Measurements from ENCODE around the gene CXXC5.
"Not testable (repeated sequence)": the region's sequence is repeated elsewhere in the genome, so short reads cannot be mapped to it uniquely, and the experiment has no call there.

DNA sequence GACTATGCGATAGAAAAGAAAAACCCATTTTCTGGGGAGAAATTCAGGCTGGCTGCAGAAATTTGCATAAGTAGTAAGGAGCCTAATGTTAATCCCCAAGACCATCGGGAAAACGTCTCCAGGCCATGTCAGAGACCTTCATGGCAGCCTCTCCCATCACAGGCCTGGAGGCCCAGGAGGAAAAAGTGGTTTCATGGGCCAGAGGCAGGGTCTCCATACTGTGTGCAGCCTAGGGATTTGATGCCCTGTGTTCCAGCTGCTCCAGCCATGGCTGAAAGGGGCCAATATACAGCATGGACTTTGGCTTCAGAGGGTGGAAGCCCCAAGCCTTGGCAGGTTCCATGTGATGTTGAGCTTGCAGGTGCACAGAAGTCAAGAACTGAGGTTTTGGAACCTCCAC, 71.8 kb downstream of the CXXC5 start:
- TF ChIP-seq RFX5 (IDR thresholded peaks at IDR 0.05; ENCODE audit: low read length); CTCF (IDR thresholded peaks at IDR 0.05): not testable (repeated sequence)
